Measurements from ENCODE around the gene TBX19.

Gene TBX19

GRCh38 chr1:168321945-168322344, 41.3 kb downstream of the TBX19 start:
- peak in 1 of 2 experiments; percentile 59 for DNase-seq

DNA sequence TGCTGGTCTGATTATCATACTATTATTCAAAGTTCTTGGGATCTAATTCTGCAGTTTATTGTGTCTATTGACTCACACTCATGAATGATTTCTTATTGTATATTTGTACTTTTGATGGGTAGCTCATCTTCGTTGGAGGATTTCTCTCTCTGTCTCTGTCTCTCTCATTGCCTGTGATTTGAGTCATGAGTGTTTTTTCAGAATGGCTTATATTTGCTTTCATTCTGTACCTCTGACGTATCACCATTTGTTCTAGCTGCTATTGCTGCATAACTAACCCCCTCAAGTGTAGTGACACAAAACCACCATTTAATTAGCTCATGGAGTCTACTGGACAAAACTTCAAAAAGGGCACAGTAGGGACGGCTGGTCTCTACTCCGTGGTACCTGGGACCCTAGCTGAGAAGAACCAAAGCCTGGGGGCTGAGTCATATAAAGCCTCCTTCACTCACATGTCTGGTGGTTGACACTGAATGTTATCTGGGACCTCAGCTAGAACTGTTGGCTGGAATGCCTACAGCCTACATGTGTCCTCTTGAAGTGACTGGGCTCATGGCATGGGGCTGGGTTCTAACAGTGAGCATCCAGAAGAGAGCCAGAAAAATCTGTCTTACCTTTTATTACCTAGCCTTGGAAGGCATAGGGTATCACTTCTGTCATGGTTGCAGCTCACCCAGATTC, 44.2 kb downstream of the TBX19 start:
- no peak for DNase-seq

DNA sequence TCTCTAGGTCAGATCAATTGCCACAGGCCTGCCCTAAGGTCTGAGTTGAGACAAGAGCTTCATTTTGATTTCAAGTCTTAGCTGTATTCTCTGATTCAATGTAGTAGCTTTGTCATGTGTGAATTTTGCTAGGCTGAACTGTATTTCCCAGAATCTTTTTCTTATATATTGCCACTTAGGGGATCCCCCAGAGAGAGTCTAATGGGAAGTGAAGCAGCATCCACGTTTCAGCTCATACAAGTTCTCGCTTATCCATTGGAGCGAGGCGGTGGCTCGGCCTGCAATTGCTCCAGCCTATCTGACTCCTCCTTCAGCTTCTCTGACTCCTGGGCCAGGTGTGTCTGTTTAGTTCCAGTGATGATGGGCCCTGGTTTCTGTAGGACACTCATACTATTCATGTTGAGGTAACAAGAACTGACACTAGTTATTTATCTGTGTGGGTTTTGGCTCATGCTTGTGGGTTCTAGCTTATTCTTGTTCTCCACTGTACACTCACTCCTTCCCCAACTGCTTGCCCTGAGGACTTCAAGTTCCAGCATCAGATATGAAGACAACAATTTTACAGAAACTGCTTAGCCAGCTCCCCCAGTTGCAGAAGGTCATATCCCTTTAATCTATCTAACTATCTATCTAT, 48.2 kb downstream of the TBX19 start:
- DNase-seq = no peak

- DNase-seq = no peak
Measured at GRCh38 chr1:168330285-168330684, 49.6 kb downstream of the TBX19 start.

GRCh38 chr1:168331569-168331968, 50.9 kb downstream of the TBX19 start:
- DNase-seq = no peak

DNA sequence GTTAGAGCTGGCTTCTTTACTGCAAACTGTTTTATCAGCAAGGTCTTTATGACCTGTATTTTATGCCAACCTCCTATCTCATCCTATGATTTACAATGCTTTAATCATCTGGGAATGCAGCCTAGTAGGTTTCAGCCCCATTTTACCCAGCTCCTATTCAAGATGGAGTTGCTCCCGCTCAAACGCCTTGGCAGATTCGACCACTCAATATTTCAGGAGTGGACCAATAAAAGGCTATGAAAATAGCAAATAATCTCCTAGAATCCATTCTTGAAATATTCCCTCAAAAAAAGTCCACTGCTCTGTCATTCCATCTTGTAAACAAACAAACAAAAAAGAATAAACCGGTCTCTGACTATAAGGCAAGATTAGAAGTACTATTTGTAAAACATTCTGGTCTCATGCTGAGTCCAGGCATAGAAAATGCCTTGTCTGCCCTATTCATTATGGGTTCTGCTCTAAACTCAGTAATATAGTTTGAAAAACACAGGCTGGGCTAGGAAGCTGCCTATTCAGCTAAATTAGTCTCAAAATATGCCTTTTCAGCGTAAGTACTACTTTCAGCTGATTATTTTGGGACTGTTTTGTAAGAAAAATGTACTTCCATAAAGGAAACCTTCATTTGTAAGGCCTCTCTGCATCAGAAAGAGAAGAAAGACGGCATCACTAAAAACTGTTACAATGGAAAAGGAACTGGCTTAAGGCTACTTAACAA, 53.0 kb downstream of the TBX19 start:
- DNase-seq = no peak

DNA sequence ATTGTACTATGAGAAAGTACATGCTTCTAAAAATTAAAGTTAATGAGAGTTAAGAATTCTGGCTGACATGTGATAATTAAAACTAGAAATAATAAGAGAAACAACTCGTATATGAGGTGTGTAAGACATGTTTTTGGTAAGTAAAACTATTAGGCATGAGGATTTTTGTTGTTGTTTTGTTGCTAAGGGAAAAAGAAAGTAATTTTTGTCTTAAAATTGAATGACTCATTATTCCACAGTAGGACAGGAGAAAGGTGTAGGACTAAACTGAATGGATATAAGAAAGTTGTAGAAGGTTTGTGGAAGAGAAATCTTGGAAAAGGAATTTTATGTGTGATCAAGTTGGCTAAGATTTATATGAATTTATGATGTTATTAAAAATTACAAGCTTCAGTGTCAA, 54.8 kb downstream of the TBX19 start:
- no peak for DNase-seq

DNA sequence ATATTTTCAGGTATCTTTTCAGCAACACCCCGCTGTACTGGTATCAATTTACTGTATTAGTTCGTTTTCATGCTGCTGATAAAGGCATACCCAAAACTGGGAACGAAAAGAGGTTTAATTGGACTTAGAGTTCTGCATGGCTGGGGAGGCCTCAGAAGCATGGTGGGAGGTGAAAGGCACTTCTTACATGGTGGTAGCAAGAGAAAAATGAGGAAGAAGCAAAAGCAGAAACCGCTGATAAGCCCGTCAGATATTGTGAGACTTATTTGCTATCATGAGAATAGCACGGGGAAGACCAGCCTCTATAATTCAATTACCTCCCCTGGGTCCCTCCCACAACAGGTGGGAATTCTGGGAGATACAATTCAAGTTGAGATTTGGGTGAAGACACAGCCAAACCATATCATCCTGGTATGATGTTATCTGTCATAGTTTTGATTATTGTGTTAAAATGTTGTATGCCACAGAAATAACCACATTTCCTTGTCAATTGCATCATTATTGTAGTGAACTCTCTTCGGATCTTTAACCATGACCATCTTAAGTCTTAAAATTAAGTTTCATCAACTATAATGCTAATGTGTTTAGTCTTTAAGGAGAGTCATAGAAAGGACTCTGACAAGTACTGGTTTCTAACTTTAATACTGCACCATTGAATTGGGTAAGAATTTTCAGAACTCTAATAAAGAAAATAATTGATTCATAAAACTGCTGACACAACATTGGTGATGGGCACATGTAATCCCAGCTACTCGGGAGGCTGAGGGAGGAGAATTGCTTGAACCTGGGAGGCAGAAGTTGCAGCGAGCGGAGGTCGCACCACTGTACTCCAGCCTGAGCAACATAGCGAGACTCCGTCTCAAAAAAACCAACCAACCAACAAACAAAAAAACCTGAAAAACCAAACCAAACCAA, 58.2 kb downstream of the TBX19 start:
- no peak for DNase-seq

DNA sequence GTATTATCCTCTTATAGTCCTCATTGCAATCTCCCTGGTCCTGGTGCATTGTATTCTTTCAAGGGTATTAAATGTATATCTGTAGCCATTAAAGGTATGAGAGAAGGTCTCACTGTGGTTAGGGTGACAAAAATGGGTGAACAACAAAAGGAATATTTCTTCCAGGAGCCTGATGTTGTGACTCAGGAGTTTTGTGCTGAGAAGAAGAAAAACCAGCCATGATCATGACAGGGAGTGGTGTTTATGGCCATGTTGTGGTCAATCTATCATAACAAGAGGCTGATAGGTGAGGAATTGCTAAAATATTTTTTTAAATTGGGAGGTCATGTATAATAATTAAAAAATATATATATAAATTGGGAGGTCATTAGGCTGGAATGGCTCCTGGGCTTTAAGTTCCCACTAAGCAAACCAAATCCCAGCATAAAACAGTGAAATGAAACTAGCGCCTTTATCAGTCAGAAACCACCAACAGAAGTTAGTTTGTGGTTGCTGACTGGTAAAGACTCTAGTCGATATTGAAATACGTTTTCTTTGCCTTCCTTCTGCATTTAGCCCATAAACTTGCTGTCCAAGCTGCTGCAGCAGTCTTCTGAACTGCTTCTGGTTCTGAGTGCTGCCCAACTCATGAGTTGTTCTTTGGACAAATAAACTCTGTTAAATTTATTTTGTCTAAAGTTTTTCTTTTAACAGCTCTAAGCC, 60.3 kb downstream of the TBX19 start:
- no peak for DNase-seq

DNA sequence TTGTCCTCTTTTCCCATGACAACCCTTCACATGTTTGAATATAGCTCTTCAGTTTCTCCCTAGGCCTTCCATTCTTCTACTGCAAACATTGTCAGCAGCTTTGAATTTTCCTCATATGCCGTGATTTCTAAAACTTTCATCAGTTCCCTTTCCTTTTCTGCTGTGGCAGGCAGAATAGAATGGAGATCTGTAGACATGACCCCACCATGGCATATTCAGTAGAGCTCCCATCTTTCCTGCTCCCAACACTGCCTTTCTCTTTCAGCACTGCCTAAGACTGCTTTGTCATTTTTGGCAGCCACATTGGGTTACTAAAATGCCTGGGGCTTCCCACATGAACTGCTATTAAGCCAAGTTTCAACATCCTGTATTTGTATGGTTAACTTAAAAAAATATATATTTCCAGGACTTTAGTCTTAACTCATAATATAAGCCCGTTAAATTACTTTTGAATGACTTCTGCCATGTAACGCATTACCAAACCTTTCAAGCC, 60.9 kb downstream of the TBX19 start:
- no peak for DNase-seq

DNA sequence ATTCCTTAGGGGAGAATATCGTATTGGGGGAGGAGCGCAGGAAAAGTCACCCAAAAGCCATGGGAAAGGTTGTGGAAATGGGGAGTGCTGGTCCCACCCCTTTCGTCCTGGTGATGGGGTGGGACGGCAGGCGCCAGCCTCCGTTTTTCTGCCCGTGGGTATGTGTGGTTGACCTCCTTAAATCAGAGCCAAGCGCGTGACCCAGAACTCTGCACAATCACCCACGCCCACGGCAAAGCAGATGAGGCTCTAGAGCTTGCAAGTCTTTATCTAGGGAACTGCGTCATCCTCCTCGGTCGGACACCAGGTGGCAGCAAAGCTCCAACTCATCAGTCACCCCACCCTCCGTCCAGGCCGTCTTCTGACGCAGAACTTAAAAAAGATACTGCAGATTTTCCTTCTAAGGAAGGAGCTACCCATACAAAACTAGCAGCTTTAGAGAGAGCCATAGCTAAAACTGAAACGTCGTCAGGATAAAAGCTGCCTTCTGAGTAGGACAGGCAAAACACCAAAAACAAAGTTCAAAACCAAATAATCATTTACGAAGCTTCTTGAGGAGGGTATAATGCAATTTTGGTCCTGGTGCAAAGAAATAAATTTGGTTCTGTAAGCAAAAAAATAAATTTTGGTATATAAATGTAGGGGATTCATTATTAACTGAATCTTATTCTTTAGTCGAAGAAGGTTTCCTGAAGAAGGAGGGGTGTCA, 62.0 kb downstream of the TBX19 start:
- peak; percentile 79 to 95 for DNase-seq

GRCh38 chr1:168343566-168343965, 62.9 kb downstream of the TBX19 start:
- DNase-seq = peak in 1 of 2 experiments; percentile 39

DNA sequence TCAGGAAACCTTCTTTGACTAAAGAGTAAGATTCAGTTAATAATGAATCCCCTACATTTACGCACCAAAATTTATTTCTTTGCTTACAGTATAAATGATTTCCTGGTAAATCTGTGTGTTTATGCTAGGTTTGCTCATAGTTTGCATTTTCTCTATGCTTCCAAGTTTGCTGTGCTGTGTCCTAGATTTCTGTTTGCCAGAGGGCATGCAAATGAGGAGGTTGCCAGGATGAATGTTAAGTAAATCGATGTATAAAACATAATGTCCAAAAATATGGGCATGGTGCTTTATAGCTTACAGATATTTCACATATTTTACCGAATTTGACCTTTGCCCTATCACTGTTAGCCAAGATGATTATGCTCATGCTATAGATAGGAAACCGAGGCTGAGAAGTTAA, 63.8 kb downstream of the TBX19 start:
- DNase-seq = peak; percentile 63 to 83

DNA sequence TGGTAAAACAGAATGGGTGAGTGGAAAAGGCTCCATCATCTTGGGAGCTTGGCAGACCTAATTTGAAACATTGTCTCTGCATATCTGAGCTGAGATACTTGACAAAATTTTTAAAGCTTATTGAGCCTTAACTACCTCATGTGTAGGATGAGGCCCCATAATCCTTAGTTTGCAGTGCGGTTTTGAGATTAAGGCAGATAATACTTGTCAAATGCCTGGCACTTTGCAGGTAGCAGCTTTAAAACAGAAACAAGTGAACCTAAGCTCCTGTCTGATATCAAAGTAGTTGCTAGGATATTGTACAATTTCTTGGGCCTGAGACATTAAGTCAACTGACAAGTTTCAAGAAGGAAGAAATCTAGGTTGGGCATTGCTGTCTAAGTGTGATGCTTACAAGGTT, 65.3 kb downstream of the TBX19 start:
- no peak for DNase-seq

DNA sequence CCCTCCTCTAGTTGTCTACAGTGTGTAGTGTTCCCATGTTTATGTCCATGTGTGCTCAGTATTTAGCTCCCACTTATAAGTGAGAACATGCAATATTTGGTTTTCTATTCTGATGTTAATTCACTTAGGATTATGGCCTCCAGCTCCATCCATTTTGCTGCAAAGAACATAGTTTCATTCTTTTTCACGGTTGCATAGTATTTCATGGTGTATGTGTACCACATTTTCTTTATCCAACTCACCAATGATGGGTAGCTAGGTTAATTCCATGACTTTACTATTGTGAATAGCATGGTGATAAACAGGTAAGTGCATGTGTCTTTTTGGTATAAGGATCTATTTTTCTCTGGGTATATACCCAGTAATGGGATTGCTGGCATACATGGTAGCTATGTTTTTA, 67.0 kb downstream of the TBX19 start:
- no peak for DNase-seq

GRCh38 chr1:168348146-168348709, 67.6 kb downstream of the TBX19 start:
- no peak for DNase-seq

- peak; percentile 82 to 88 for DNase-seq
Measured at GRCh38 chr1:168354335-168355269, 73.9 kb downstream of the TBX19 start.

DNA sequence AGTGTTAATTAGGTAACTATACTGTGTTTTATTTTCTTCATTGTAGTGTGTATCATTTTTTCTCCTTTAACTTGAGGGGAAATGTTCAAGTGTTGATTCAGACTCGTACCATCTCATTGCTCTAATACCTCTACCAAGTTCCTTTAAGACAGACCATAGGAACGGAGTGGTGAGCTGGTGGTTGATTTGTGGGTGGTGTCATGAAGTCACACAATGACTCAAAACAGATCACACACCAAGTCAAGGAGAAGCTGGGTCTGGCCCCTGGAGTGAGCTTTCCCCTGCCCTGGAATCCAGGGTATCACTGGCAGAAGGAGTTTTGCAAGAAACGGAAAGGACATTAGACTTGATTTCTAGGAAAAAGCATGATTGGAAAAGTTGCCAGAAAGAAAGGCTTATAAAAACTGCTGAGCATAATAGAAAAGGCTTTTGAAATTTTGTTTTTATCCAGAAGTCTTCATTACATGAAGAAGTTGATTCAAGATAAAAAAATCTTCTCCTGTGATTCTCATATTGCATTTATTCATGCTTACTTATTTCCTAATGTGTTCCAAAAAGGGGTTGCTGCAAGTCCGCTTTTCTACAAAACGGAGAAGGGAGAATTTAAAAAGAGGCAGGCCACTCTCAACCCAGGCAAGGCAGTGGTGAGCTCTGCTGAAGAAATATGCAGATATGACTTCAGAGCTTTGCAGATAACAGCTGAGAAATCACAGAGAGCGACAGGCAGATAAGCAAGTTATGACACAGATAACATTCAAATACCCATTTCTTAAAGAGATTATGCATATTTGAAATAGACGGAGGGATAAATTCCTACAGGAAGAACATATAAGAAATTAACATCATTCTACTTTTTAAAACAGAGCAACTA, 79.7 kb downstream of the TBX19 start:
- DNase-seq = no peak

DNA sequence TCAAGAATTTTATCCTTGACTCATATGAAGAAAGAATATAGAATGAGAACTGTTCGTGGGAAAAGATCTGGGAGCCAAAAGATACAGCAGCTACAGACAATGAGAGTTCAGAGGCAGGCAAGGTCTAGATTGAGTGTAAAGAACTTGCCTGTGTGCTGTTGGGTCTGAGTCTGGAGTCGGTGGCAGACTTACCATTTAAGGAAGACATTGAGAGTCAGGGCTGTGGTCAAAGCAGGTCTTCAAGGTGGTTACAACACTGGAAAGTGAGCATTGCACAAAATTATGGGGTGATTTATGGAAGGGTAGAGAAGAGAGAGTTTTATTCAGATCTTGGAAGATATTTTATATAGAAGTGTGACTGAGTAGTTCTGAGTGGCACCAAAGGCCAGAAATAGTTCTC, 80.6 kb downstream of the TBX19 start:
- DNase-seq = no peak
